ENCODE measurements around the gene ZBTB3. TPM values are rescaled to one million over a fixed set of nuclear protein-coding genes. Genes with fewer than 3 reads are reported as not detected.
A peak's percentile ranks its signal among the peaks of the same experiment; 100 is the strongest.

ZBTB3 gene
- total and polyA plus RNA-seq, 9 of the 15 experiments (the other 6 are each of a cell fraction or from before 2014, with no cell fraction given), result 1.9 to 10.0 (median 4.9) TPM

DNA sequence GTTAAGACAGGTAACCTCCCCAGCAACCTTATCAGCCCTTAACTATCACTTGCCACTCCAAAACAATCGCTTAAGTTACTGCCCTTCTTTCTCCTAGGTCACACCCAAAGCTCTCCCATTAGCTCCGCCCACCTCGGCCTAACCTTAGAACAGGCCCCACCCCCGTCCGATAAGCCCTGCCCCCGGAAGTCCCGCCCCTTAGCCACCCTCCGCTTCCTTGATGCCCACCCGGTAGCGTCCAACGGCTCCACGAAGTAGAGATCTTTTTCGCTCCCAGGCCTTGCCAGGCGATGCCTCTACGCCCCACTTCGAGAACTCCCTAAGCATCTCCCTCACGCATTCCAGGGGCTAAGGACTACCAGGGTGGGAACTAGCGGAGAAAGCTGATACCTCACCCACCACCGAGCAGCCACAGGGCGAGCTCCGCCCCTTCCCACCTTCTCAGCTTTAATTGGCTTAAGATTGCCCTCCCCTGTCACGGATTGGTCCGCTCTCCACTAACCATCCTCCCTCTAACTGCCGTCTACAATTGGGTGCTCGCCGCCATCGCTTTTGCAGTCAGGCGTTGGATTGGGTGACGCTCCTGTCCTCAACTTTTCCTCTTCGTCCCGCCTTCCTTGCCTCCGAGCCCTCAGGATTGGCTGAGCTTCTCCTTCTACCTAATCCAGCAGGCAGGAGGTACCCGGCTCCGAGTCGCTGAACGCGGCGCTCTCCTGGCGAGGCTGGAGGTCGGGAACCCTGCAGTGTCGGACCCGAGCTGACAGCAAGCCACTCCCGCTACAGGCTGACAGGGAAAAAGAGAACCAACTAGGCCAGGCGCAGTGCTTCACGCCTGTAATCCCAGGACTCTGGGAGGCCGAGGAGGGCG is at the start of gene ZBTB3 (continued):
- TF ChIP-seq, protein P1, sequence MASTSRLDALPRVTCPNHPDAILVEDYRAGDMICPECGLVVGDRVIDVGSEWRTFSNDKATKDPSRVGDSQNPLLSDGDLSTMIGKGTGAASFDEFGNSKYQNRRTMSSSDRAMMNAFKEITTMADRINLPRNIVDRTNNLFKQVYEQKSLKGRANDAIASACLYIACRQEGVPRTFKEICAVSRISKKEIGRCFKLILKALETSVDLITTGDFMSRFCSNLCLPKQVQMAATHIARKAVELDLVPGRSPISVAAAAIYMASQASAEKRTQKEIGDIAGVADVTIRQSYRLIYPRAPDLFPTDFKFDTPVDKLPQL (IDR thresholded peaks at IDR 0.05; ENCODE audit: extremely low read depth, insufficient read length), result no peak
- TF ChIP-seq NFRKB (IDR thresholded peaks at IDR 0.05; ENCODE audit: low read depth) (no peak), NR2C2 (CRISPR knock-in tag; IDR thresholded peaks at IDR 0.05) (no peak), NR2C2 (tag; IDR thresholded peaks at IDR 0.05) (peak; percentile 82), FOXP1 (CRISPR knock-in tag; IDR thresholded peaks at IDR 0.05) (peak; percentile 70; the same call in 1 of the 2 replicates), PURB (CRISPR knock-in tag; IDR thresholded peaks at IDR 0.05; ENCODE audit: low read depth) (no peak), ZNF785 (CRISPR knock-in tag; IDR thresholded peaks at IDR 0.05) (no peak), GABPB1 (CRISPR knock-in tag; IDR thresholded peaks at IDR 0.05) (peak; percentile 97)
- TF ChIP-seq, protein P2, sequence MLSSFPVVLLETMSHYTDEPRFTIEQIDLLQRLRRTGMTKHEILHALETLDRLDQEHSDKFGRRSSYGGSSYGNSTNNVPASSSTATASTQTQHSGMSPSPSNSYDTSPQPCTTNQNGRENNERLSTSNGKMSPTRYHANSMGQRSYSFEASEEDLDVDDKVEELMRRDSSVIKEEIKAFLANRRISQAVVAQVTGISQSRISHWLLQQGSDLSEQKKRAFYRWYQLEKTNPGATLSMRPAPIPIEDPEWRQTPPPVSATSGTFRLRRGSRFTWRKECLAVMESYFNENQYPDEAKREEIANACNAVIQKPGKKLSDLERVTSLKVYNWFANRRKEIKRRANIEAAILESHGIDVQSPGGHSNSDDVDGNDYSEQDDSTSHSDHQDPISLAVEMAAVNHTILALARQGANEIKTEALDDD (IDR thresholded peaks at IDR 0.05), result peak; percentile 80
- TF ChIP-seq, protein P3, sequence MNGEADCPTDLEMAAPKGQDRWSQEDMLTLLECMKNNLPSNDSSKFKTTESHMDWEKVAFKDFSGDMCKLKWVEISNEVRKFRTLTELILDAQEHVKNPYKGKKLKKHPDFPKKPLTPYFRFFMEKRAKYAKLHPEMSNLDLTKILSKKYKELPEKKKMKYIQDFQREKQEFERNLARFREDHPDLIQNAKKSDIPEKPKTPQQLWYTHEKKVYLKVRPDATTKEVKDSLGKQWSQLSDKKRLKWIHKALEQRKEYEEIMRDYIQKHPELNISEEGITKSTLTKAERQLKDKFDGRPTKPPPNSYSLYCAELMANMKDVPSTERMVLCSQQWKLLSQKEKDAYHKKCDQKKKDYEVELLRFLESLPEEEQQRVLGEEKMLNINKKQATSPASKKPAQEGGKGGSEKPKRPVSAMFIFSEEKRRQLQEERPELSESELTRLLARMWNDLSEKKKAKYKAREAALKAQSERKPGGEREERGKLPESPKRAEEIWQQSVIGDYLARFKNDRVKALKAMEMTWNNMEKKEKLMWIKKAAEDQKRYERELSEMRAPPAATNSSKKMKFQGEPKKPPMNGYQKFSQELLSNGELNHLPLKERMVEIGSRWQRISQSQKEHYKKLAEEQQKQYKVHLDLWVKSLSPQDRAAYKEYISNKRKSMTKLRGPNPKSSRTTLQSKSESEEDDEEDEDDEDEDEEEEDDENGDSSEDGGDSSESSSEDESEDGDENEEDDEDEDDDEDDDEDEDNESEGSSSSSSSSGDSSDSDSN (IDR thresholded peaks at IDR 0.05; ENCODE audit: borderline replicate concordance in 1 of 2, low read depth in 2 of 2, low read length in 2 of 2), result peak; percentile 49 to 83; a peak in 3 of 4 replicates
- TF ChIP-seq, protein P4, sequence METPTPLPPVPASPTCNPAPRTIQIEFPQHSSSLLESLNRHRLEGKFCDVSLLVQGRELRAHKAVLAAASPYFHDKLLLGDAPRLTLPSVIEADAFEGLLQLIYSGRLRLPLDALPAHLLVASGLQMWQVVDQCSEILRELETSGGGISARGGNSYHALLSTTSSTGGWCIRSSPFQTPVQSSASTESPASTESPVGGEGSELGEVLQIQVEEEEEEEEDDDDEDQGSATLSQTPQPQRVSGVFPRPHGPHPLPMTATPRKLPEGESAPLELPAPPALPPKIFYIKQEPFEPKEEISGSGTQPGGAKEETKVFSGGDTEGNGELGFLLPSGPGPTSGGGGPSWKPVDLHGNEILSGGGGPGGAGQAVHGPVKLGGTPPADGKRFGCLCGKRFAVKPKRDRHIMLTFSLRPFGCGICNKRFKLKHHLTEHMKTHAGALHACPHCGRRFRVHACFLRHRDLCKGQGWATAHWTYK (CRISPR knock-in tag; IDR thresholded peaks at IDR 0.05), result 0 out of 2 replicates have a peak, but pooled peaks have one; percentile 39
- TF ChIP-seq, protein P5, sequence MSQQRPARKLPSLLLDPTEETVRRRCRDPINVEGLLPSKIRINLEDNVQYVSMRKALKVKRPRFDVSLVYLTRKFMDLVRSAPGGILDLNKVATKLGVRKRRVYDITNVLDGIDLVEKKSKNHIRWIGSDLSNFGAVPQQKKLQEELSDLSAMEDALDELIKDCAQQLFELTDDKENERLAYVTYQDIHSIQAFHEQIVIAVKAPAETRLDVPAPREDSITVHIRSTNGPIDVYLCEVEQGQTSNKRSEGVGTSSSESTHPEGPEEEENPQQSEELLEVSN (IDR thresholded peaks at IDR 0.05; ENCODE audit: borderline replicate concordance in 1 of 2, extremely low read depth in 1 of 2, insufficient read depth in 1 of 2, insufficient read length in 1 of 2, low read depth in 1 of 2, low read length in 1 of 2, poor library complexity in 1 of 2, severe bottlenecking in 1 of 2), result peak; percentile 44 to 77
- TF ChIP-seq, protein P6, sequence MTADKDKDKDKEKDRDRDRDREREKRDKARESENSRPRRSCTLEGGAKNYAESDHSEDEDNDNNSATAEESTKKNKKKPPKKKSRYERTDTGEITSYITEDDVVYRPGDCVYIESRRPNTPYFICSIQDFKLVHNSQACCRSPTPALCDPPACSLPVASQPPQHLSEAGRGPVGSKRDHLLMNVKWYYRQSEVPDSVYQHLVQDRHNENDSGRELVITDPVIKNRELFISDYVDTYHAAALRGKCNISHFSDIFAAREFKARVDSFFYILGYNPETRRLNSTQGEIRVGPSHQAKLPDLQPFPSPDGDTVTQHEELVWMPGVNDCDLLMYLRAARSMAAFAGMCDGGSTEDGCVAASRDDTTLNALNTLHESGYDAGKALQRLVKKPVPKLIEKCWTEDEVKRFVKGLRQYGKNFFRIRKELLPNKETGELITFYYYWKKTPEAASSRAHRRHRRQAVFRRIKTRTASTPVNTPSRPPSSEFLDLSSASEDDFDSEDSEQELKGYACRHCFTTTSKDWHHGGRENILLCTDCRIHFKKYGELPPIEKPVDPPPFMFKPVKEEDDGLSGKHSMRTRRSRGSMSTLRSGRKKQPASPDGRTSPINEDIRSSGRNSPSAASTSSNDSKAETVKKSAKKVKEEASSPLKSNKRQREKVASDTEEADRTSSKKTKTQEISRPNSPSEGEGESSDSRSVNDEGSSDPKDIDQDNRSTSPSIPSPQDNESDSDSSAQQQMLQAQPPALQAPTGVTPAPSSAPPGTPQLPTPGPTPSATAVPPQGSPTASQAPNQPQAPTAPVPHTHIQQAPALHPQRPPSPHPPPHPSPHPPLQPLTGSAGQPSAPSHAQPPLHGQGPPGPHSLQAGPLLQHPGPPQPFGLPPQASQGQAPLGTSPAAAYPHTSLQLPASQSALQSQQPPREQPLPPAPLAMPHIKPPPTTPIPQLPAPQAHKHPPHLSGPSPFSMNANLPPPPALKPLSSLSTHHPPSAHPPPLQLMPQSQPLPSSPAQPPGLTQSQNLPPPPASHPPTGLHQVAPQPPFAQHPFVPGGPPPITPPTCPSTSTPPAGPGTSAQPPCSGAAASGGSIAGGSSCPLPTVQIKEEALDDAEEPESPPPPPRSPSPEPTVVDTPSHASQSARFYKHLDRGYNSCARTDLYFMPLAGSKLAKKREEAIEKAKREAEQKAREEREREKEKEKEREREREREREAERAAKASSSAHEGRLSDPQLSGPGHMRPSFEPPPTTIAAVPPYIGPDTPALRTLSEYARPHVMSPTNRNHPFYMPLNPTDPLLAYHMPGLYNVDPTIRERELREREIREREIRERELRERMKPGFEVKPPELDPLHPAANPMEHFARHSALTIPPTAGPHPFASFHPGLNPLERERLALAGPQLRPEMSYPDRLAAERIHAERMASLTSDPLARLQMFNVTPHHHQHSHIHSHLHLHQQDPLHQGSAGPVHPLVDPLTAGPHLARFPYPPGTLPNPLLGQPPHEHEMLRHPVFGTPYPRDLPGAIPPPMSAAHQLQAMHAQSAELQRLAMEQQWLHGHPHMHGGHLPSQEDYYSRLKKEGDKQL (CRISPR knock-in tag; IDR thresholded peaks at IDR 0.05; ENCODE audit: borderline replicate concordance), result no peak

Measured in K562 (cell line).